Lower leg skin (tissue), 4 donors: ENCODE results near the gene CDH13. TPM values are rescaled to one million over a fixed set of nuclear protein-coding genes. Genes with fewer than 3 reads are reported as not detected.

Experiments
- DNase-seq, 2 donors: peaks; one replicate each; pipeline ENCODE4 v3.0.0-alpha.2; 2019; ENCODE audit warnings: low spot score in 2 of 2
- H3K4me3 ChIP-seq: fragments of 200-600 bp; sonication (generic); 2 replicates; pipeline ENCODE4 v1.5.1; 2017; ENCODE audit warnings: mild to moderate bottlenecking, low read depth; ENCODE audit not compliant: poor library complexity, severe bottlenecking
- CTCF ChIP-seq, 3 donors: fragments of 450-650 bp; IDR thresholded peaks; one replicate each; pipeline ENCODE4 v1.5.1; 2016; ENCODE audit warnings: antibody characterized with exemption in 3 of 3, mild to moderate bottlenecking in 3 of 3, moderate library complexity in 2 of 3
- POLR2A ChIP-seq, 2 donors: fragments of 450-650 bp; IDR thresholded peaks; one replicate each; pipeline ENCODE4 v1.6.1; 2016 to 2017; ENCODE audit warnings: antibody characterized with exemption in 2 of 2, mild to moderate bottlenecking in 1 of 2, moderate library complexity in 1 of 2
- WGBS, 2 donors: methylation state at CpG; one replicate each; pipeline ENCODE4 v1.1.5; 2018; 5-methylcytosine and 5-hydroxymethylcytosine counted together
- intact Hi-C: fragments of 100-400 bp; cut with DNase I; formaldehyde crosslinking; loops from one replicate; pipeline ENCODE4 v1.15.0; 2023; ENCODE audit warnings: low total_unique reads
- total RNA-seq, 4 donors: library from RNA; depleted of rRNA; stranded (reverse); fragments of >200 nt; gene quantifications; one replicate each; pipeline ENCODE4 v1.1.0, GENCODE V29; 2016

The CDH13 gene
- total RNA-seq, 4 donors from 2014 or later, result 102 to 246 (median 155) TPM

- TF ChIP-seq POLR2A (IDR thresholded peaks at IDR 0.05) (no peak), CTCF (IDR thresholded peaks at IDR 0.05) (no peak)
- no peak overlapping the region for H3K4me3 ChIP-seq
- 82 to 87% methylated on average over 4 of the region's 4 CpGs for WGBS, 2 donors
- no peak for DNase-seq
- intact Hi-C loops, result no loop called here
Observed at GRCh38 chr16:83609178-83609577, 982.4 kb downstream of the CDH13 start.

- WGBS, 2 donors, result 75 to 82% methylated on average over 7 of the region's 7 CpGs
- no peak for DNase-seq
- intact Hi-C loops, result no loop called here
- H3K4me3 ChIP-seq, result no peak overlapping the region
- TF ChIP-seq POLR2A (IDR thresholded peaks at IDR 0.05) (no peak), CTCF (IDR thresholded peaks at IDR 0.05) (no peak)
Observed at GRCh38 chr16:83615141-83615952, 988.6 kb downstream of the CDH13 start.

- WGBS, 2 donors, result 85% methylated on average over 8 of the region's 8 CpGs
- intact Hi-C loops, result no loop called here
- DNase-seq, result no peak
- H3K4me3 ChIP-seq, result no peak overlapping the region
- no peak for TF ChIP-seq POLR2A (IDR thresholded peaks at IDR 0.05)
- TF ChIP-seq CTCF (IDR thresholded peaks at IDR 0.05), result no peak
Observed at GRCh38 chr16:83615953-83616350, 989.2 kb downstream of the CDH13 start.

GRCh38 chr16:83619381-83620150, 992.8 kb downstream of the CDH13 start:
- intact Hi-C loops, result no loop called here
- 59 to 65% methylated on average over 12 of the region's 12 CpGs for WGBS, 2 donors
- no peak for DNase-seq
- TF ChIP-seq CTCF (IDR thresholded peaks at IDR 0.05) (no peak), POLR2A (IDR thresholded peaks at IDR 0.05) (no peak)
- no peak overlapping the region for H3K4me3 ChIP-seq

- no peak overlapping the region for H3K4me3 ChIP-seq
- intact Hi-C loops, result no loop called here
- WGBS, 2 donors, result 87 to 88% methylated on average over 7 of the region's 7 CpGs
- DNase-seq, result no peak
- TF ChIP-seq CTCF (IDR thresholded peaks at IDR 0.05), result no peak
- TF ChIP-seq POLR2A (IDR thresholded peaks at IDR 0.05), result no peak
Observed at GRCh38 chr16:83622010-83622409, 995.2 kb downstream of the CDH13 start.
